HCT116 (cell line): ENCODE measurements around the gene SLC6A3. TPM values are rescaled to one million over a fixed set of nuclear protein-coding genes. Genes with fewer than 3 reads are reported as not detected.

Experiments used
- ATAC-seq: fragments of 200-7000 bp; cut with Tn5 transposase; 2 replicates; pipeline ENCODE4 v1.9.1; 2020; ENCODE audit warnings: mild to moderate bottlenecking, moderate library complexity
- BruUV-seq: library from RNA; stranded (reverse); fragments of 400-500 nt; replicated peaks from 2 replicates; lab custom pipeline; 2021; lab: Mats Ljungman, UMichigan
- CTCF ChIA-PET: fragments of 300-600 bp; sonication (Branson Sonifier 250); formaldehyde crosslinking; loops from one replicate; lab custom pipeline; 2021; ENCODE audit warnings: antibody characterized with exemption; lab: Charles Lee
- POLR2A ChIA-PET: fragments of 300-600, 350-600 bp; sonication (Branson Sonifier 250); formaldehyde crosslinking; loops from one replicate; lab custom pipeline; 2021; ENCODE audit warnings: antibody characterized with exemption; lab: Charles Lee
- RAD21 ChIA-PET, 2 experiments: fragments of 300-600 bp; sonication (Branson Sonifier 250); formaldehyde crosslinking; loops; one replicate each; lab custom pipeline; 2023; ENCODE audit warnings: low total read pairs in 2 of 2; ENCODE audit not compliant: uncharacterized antibody in 2 of 2, unreplicated experiment in 2 of 2, low non-redundant PET in 1 of 2; lab: Charles Lee
- DNase-seq: peaks from one replicate; pipeline ENCODE4 v3.0.0-alpha.2; 2010; ENCODE audit warnings: low read depth, low spot score
- H2AFZ ChIP-seq: fragments of 200-600 bp; shearing (Covaris generic), sonication (generic); 2 replicates; pipeline ENCODE4 v1.6.1; 2017; ENCODE audit warnings: low read depth, mixed run types, mixed read lengths, antibody characterized with exemption, low read length; ENCODE audit not compliant: poor library complexity, severe bottlenecking
- H3K27ac ChIP-seq: 2 replicates; pipeline ENCODE4 v1.5.1; 2012; ENCODE audit warnings: low read depth, low read length
- H3K27me3 ChIP-seq: fragments of 200-600 bp; sonication (generic); 2 replicates; pipeline ENCODE4 v1.6.1; 2016; ENCODE audit warnings: mixed run types, low read length, mixed read lengths; ENCODE audit not compliant: insufficient read depth
- H3K36me3 ChIP-seq, 2 experiments: fragments of 200-500 bp in 1 of 2; fragments of 200-600 bp in 1 of 2; sonication (Bioruptor generic) in 1 of 2; sonication (generic) in 1 of 2; 2 replicates each; pipeline versions ENCODE4 v1.5.1 to v1.6.1; 2014 to 2016; ENCODE audit warnings: low read length in 2 of 2, inconsistent platforms in 1 of 2, mixed read lengths in 1 of 2, mixed run types in 1 of 2; ENCODE audit not compliant: insufficient read depth in 2 of 2, control insufficient read depth in 1 of 2
- H3K4me1 ChIP-seq, 2 experiments: fragments of 200-600 bp in 1 of 2; sonication (generic) in 1 of 2; 2 replicates each; pipeline versions ENCODE4 v1.5.1 to v1.6.1; 2012 to 2017; ENCODE audit warnings: low read length in 2 of 2, inconsistent platforms in 1 of 2, mild to moderate bottlenecking in 1 of 2, mixed read lengths in 1 of 2, mixed run types in 1 of 2, moderate library complexity in 1 of 2; ENCODE audit not compliant: insufficient read depth in 2 of 2, control insufficient read depth in 1 of 2
- H3K4me2 ChIP-seq: fragments of 200-600 bp; sonication (generic); 2 replicates; pipeline ENCODE4 v1.6.1; 2017; ENCODE audit warnings: mixed run types, low read length, mixed read lengths
- H3K4me3 ChIP-seq, 2 experiments: fragments of 200-600 bp in 1 of 2; sonication (generic) in 1 of 2; replicated peaks in 1 of 2; 2 replicates each; pipeline ENCODE4 v1.5.1; 2011 to 2016; ENCODE audit warnings: low read length in 2 of 2, control low read depth in 1 of 2, low read depth in 1 of 2, mild to moderate bottlenecking in 1 of 2, mixed read lengths in 1 of 2, mixed run types in 1 of 2
- H3K79me2 ChIP-seq: fragments of 200-600 bp; sonication (generic); 2 replicates; pipeline ENCODE4 v1.6.1; 2017; ENCODE audit warnings: mild to moderate bottlenecking, mixed run types, low read length, moderate library complexity, mixed read lengths; ENCODE audit not compliant: insufficient read depth
- H3K9ac ChIP-seq: fragments of 200-600 bp; sonication (generic); 2 replicates; pipeline ENCODE4 v1.6.1; 2016; ENCODE audit warnings: low read length, mixed read lengths
- H3K9me2 ChIP-seq: fragments of 200-600 bp; sonication (generic), shearing (Covaris generic); 2 replicates; pipeline ENCODE4 v1.6.1; 2017; ENCODE audit warnings: mixed run types, mild to moderate bottlenecking, moderate library complexity; ENCODE audit not compliant: insufficient read depth
- H3K9me3 ChIP-seq, 2 experiments: fragments of 200-500 bp in 1 of 2; fragments of 200-600 bp in 1 of 2; sonication (Bioruptor generic) in 1 of 2; sonication (generic) in 1 of 2; 2 replicates each; pipeline ENCODE4 v1.6.1; 2014 to 2017; ENCODE audit warnings: low read length in 2 of 2, mixed read lengths in 2 of 2, inconsistent platforms in 1 of 2, low read depth in 1 of 2, mild to moderate bottlenecking in 1 of 2, mixed run types in 1 of 2, moderate library complexity in 1 of 2; ENCODE audit not compliant: control insufficient read depth in 1 of 2, insufficient read depth in 1 of 2
- H4K20me1 ChIP-seq: fragments of 200-600 bp; sonication (generic), shearing (Covaris generic); 2 replicates; pipeline ENCODE4 v1.6.1; 2017; ENCODE audit warnings: mixed run types, mild to moderate bottlenecking, moderate library complexity; ENCODE audit not compliant: insufficient read depth
- ATF3 ChIP-seq: IDR thresholded peaks from 2 replicates; pipeline ENCODE4 v1.6.1; 2012
- CBX3 ChIP-seq: IDR thresholded peaks from 2 replicates; pipeline ENCODE4 v1.6.1; 2012; ENCODE audit warnings: low read depth
- CEBPB ChIP-seq: IDR thresholded peaks from 2 replicates; pipeline ENCODE4 v1.6.1; 2012; ENCODE audit warnings: low read depth
- CTCF ChIP-seq, 3 experiments: fragments of 200-600 bp in 1 of 3; sonication (generic) in 1 of 3; IDR thresholded peaks in 2 of 3; conservative IDR thresholded peaks in 1 of 3; 2 replicates each; pipeline ENCODE4 v1.5.1; 2012 to 2017; ENCODE audit warnings: low read depth in 2 of 3, low read length in 2 of 3, antibody characterized with exemption in 1 of 3, borderline replicate concordance in 1 of 3, control low read depth in 1 of 3, mild to moderate bottlenecking in 1 of 3, mixed read lengths in 1 of 3, mixed run types in 1 of 3, moderate library complexity in 1 of 3; ENCODE audit not compliant: insufficient read depth in 1 of 3
- EGR1 ChIP-seq: IDR thresholded peaks from 2 replicates; pipeline ENCODE4 v1.6.1; 2012; ENCODE audit warnings: low read depth
- EZH2 ChIP-seq: fragments of 200-600 bp; sonication (generic); IDR thresholded peaks from 2 replicates; pipeline ENCODE4 v1.6.1; 2017; ENCODE audit warnings: antibody characterized with exemption, mixed run types
- FOSL1 ChIP-seq: IDR thresholded peaks from 2 replicates; pipeline ENCODE4 v1.6.1; 2012; ENCODE audit warnings: low read depth
- JUND ChIP-seq: IDR thresholded peaks from 2 replicates; pipeline ENCODE4 v1.6.1; 2012
- MAX ChIP-seq: IDR thresholded peaks from 2 replicates; pipeline ENCODE4 v1.6.1; 2012
- POLR2A ChIP-seq: IDR thresholded peaks from 2 replicates; pipeline ENCODE4 v1.7.0; 2011; ENCODE audit warnings: borderline replicate concordance; ENCODE audit not compliant: insufficient read depth, insufficient read length; ENCODE audit errors: extremely low read depth
- RAD21 ChIP-seq: IDR thresholded peaks from 2 replicates; pipeline ENCODE4 v1.6.1; 2012; ENCODE audit warnings: low read depth, mild to moderate bottlenecking
- REST ChIP-seq: IDR thresholded peaks from 2 replicates; pipeline ENCODE4 v1.6.1; 2012; ENCODE audit warnings: low read depth
- SIN3A ChIP-seq: IDR thresholded peaks from 2 replicates; pipeline ENCODE4 v1.6.1; 2012; ENCODE audit warnings: low read depth
- SP1 ChIP-seq: IDR thresholded peaks from 2 replicates; pipeline ENCODE4 v1.6.1; 2012; ENCODE audit warnings: low read depth
- TCF7L2 ChIP-seq: IDR thresholded peaks from 2 replicates; pipeline ENCODE4 v1.7.0; 2011; ENCODE audit warnings: borderline replicate concordance, inconsistent platforms; ENCODE audit not compliant: insufficient read depth, insufficient read length; ENCODE audit errors: extremely low read depth
- ZBTB33 ChIP-seq: IDR thresholded peaks from 2 replicates; pipeline ENCODE4 v1.6.1; 2011; ENCODE audit warnings: mild to moderate bottlenecking, low read length, moderate library complexity; ENCODE audit not compliant: insufficient replicate concordance; ENCODE audit errors: extremely low read depth
- ZFX ChIP-seq: fragments of 450-650 bp; IDR thresholded peaks from 2 replicates; pipeline ENCODE4 v1.6.1; 2017
- intact Hi-C: fragments of 100-400 bp; cut with micrococcal nuclease; formaldehyde crosslinking; loops from 2 replicates; pipeline ENCODE4 v1.10.0; 2022
- total RNA-seq: library from RNA; stranded (reverse); gene quantifications from one replicate; pipeline ENCODE4 v1.2.1, GENCODE V29; 2021; ENCODE audit not compliant: unreplicated experiment

SLC6A3 gene
- total RNA-seq, 1 experiment from 2014 or later: not detected

GRCh38 chr5:1406681-1407640 lies 38.3 kb downstream of the SLC6A3 start:
- ATAC-seq: no peak
- no peaks in the 10 kb centered on the region for H3K79me2 ChIP-seq
- H3K4me2 ChIP-seq: no peak overlapping the region
- H3K9ac ChIP-seq: no peak overlapping the region
- no peak overlapping the region for H3K27ac ChIP-seq
- ChIA-PET POLR2A (no interaction called here), CTCF (no interaction called here), RAD21 (no interaction called here)
- H3K9me2 ChIP-seq: no peaks in the 10 kb centered on the region
- peaks cover 0 to 8% of the 10 kb centered on the region in 2 experiments; a peak in 1 of 4 replicates for H3K4me1 ChIP-seq
- no peaks in the 10 kb centered on the region for H3K36me3 ChIP-seq
- no peaks in the 10 kb centered on the region for H3K9me3 ChIP-seq
- no peak for DNase-seq
- BruUV-seq: no TSS peak
- no peak overlapping the region for H3K4me3 ChIP-seq
- no peak for TF ChIP-seq SP1
- TF ChIP-seq RAD21: no peak
- TF ChIP-seq CEBPB: no peak
- TF ChIP-seq SIN3A: no peak
- no peak for TF ChIP-seq EGR1
- no peak for TF ChIP-seq CTCF (IDR thresholded peaks at IDR 0.05 in 2 of 3, conservative IDR thresholded peaks at IDR 0.05 in 1 of 3; ENCODE audit: borderline replicate concordance in 1 of 3, insufficient read depth in 1 of 3, low read depth in 2 of 3, low read length in 2 of 3)
- no peak for TF ChIP-seq JUND
- TF ChIP-seq MAX: no peak
- TF ChIP-seq ZBTB33: no peak
- no peak for TF ChIP-seq ZFX
- TF ChIP-seq ATF3: no peak
- TF ChIP-seq TCF7L2: no peak
- TF ChIP-seq POLR2A: no peak
- TF ChIP-seq EZH2: no peak
- TF ChIP-seq FOSL1: no peak
- no peak for TF ChIP-seq CBX3
- no peak for TF ChIP-seq REST
- TF ChIP-seq, all 23 proteins: peak for 0
- Histone ChIP-seq H4K20me1 (no peaks in the 10 kb centered on the region), H2AFZ (no peak overlapping the region), H3K27me3 (peaks cover 9% of the 10 kb centered on the region; the same call in 1 of the 2 replicates)
- intact Hi-C loops: no loop called here
